ENCODE results near the gene DNAH17.
"Not testable (repeated sequence)": the region's sequence is repeated elsewhere in the genome, so short reads cannot be mapped to it uniquely, and the experiment has no call there.

DNAH17 gene

GRCh38 chr17:78522031-78522809, 55.0 kb downstream of the DNAH17 start:
- DNase-seq, result no peak

- DNase-seq, result no peak
These were observed 59.8 kb downstream of the DNAH17 start for GRCh38 chr17:78517421-78517820.

GRCh38 chr17:78515480-78515879, 61.7 kb downstream of the DNAH17 start:
- no peak for DNase-seq

GRCh38 chr17:78514521-78514920, 62.7 kb downstream of the DNAH17 start:
- no peak for DNase-seq

GRCh38 chr17:78512976-78513375, 64.2 kb downstream of the DNAH17 start:
- DNase-seq, result no peak

GRCh38 chr17:78510141-78511075, 66.8 kb downstream of the DNAH17 start:
- DNase-seq, result no peak

- DNase-seq, result no peak
These were observed 69.7 kb downstream of the DNAH17 start for GRCh38 chr17:78507526-78507925.

GRCh38 chr17:78506454-78507309, 70.5 kb downstream of the DNAH17 start:
- no peak for DNase-seq

- no peak for DNase-seq
These were observed 72.9 kb downstream of the DNAH17 start for GRCh38 chr17:78504156-78504925.

GRCh38 chr17:78503388-78503787, 73.8 kb downstream of the DNAH17 start:
- DNase-seq, result not testable (repeated sequence)

GRCh38 chr17:78502611-78503148, 74.5 kb downstream of the DNAH17 start:
- DNase-seq, result no peak

GRCh38 chr17:78501241-78502036, 75.8 kb downstream of the DNAH17 start:
- DNase-seq, result no peak

- DNase-seq, result no peak
These were observed 76.4 kb downstream of the DNAH17 start for GRCh38 chr17:78500806-78501205.

GRCh38 chr17:78499715-78500540, 77.3 kb downstream of the DNAH17 start:
- no peak for DNase-seq

GRCh38 chr17:78498848-78499247, 78.3 kb downstream of the DNAH17 start:
- no peak for DNase-seq

GRCh38 chr17:78497115-78497540, 80.1 kb downstream of the DNAH17 start:
- DNase-seq, result peak; percentile 36

GRCh38 chr17:78496311-78496710, 80.9 kb downstream of the DNAH17 start:
- DNase-seq, result no peak

- no peak for DNase-seq
These were observed 81.6 kb downstream of the DNAH17 start for GRCh38 chr17:78495634-78496033.

- DNase-seq, result no peak
These were observed 82.4 kb downstream of the DNAH17 start for GRCh38 chr17:78494696-78495330.

Measured in NCI-H748 treated with DMSO at 0.1 percent for 48 hours (cell line).